DOHH2 (cell line): ENCODE results near the gene LEKR1.

Source experiments
- H3F3A ChIP-seq: fragments of 200-600 bp; sonication (generic), shearing (Covaris generic); 2 replicates; pipeline ENCODE4 v1.6.0; 2016; ENCODE audit warnings: antibody characterized with exemption, mild to moderate bottlenecking; ENCODE audit not compliant: control insufficient read depth, insufficient read depth
- H3K27ac ChIP-seq: fragments of 200-600 bp; sonication (generic); 2 replicates; pipeline ENCODE4 v1.5.1; 2014; ENCODE audit warnings: low read depth, mild to moderate bottlenecking, low read length, moderate library complexity
- H3K27me3 ChIP-seq: fragments of 200-600 bp; sonication (generic); 2 replicates; pipeline ENCODE4 v1.6.1; 2014; ENCODE audit warnings: mild to moderate bottlenecking, low read length, mixed read lengths; ENCODE audit not compliant: control insufficient read depth
- H3K36me3 ChIP-seq: fragments of 200-600 bp; sonication (generic); 2 replicates; pipeline ENCODE4 v1.6.1; 2014; ENCODE audit warnings: mild to moderate bottlenecking, low read length, moderate library complexity, mixed read lengths; ENCODE audit not compliant: control insufficient read depth
- H3K4me1 ChIP-seq: fragments of 200-600 bp; sonication (generic); 2 replicates; pipeline ENCODE4 v1.6.1; 2014; ENCODE audit warnings: mild to moderate bottlenecking, low read length, mixed read lengths; ENCODE audit not compliant: control insufficient read depth
- H3K4me2 ChIP-seq: fragments of 200-600 bp; sonication (generic); 2 replicates; pipeline ENCODE4 v1.6.0; 2014; ENCODE audit warnings: mild to moderate bottlenecking, low read length, moderate library complexity
- H3K4me3 ChIP-seq: fragments of 200-600 bp; sonication (generic); 2 replicates; pipeline ENCODE4 v1.5.1; 2014; ENCODE audit warnings: mild to moderate bottlenecking, low read length, mixed read lengths
- H3K79me2 ChIP-seq: fragments of 200-600 bp; sonication (generic); 2 replicates; pipeline ENCODE4 v1.6.1; 2014; ENCODE audit warnings: mild to moderate bottlenecking, low read length, mixed read lengths; ENCODE audit not compliant: control insufficient read depth
- H3K9me2 ChIP-seq: fragments of 200-600 bp; sonication (generic); replicated peaks from 2 replicates; pipeline ENCODE4 v1.6.1; 2014; ENCODE audit warnings: mild to moderate bottlenecking, low read length, mixed read lengths; ENCODE audit not compliant: control insufficient read depth
- H3K9me3 ChIP-seq: fragments of 200-600 bp; sonication (generic); 2 replicates; pipeline ENCODE4 v1.6.1; 2014; ENCODE audit warnings: antibody characterized with exemption, low read length, mixed read lengths; ENCODE audit not compliant: control insufficient read depth, insufficient read depth
- H4K20me1 ChIP-seq: fragments of 200-600 bp; sonication (generic); 2 replicates; pipeline ENCODE4 v1.6.0; 2014; ENCODE audit warnings: low read depth, mild to moderate bottlenecking, antibody characterized with exemption, low read length, moderate library complexity; ENCODE audit not compliant: control insufficient read depth, insufficient read depth
- EZH2phosphoT487 ChIP-seq: fragments of 200-600 bp; sonication (generic); IDR thresholded peaks from 2 replicates; pipeline ENCODE4 v1.6.1; 2017; ENCODE audit warnings: borderline replicate concordance, mild to moderate bottlenecking, antibody characterized with exemption, low read length, moderate library complexity, mixed read lengths
- TF ChIP-seq, protein P1 (sequence below): fragments of 200-600 bp; sonication (generic); IDR thresholded peaks from one replicate; pipeline ENCODE4 v1.5.1; 2014; ENCODE audit warnings: antibody characterized with exemption, mild to moderate bottlenecking, low read depth, low read length; ENCODE audit not compliant: poor library complexity, severe bottlenecking

The LEKR1 gene

DNA sequence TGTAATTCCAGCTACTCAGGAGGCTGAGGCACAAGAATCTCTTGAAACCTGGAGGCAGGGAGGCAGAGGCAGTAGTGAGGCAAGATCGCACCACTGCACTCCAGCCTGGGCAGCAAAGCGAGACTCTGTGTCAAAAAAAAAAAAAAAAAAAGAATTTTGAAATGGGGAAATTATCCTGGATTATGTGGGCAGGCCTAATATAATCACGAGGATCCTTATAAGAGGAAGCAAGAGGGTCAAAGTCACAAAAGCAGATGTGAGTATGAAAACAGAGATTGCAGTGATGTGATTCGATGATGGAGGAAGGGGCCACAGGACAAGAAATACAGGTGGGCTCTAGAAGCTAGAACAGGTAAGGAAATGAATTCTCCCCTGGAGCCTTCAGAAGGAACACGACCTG, 159.6 kb downstream of the LEKR1 start:
- Histone ChIP-seq H3K79me2 (no peaks in the 10 kb centered on the region), H3K4me3 (no peak overlapping the region), H3K4me2 (no peak overlapping the region), H3K36me3 (no peaks in the 10 kb centered on the region), H4K20me1 (no peaks in the 10 kb centered on the region), H3K4me1 (0 out of 2 replicates have a peak, but pooled peaks cover 4% of the 10 kb centered on the region), H3K27me3 (no peaks in the 10 kb centered on the region), H3F3A (no peaks in the 10 kb centered on the region), H3K9me2 (no peaks in the 10 kb centered on the region), H3K9me3 (no peaks in the 10 kb centered on the region), H3K27ac (no peak overlapping the region)
- TF ChIP-seq, protein P1, sequence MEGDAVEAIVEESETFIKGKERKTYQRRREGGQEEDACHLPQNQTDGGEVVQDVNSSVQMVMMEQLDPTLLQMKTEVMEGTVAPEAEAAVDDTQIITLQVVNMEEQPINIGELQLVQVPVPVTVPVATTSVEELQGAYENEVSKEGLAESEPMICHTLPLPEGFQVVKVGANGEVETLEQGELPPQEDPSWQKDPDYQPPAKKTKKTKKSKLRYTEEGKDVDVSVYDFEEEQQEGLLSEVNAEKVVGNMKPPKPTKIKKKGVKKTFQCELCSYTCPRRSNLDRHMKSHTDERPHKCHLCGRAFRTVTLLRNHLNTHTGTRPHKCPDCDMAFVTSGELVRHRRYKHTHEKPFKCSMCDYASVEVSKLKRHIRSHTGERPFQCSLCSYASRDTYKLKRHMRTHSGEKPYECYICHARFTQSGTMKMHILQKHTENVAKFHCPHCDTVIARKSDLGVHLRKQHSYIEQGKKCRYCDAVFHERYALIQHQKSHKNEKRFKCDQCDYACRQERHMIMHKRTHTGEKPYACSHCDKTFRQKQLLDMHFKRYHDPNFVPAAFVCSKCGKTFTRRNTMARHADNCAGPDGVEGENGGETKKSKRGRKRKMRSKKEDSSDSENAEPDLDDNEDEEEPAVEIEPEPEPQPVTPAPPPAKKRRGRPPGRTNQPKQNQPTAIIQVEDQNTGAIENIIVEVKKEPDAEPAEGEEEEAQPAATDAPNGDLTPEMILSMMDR: no peak
- TF ChIP-seq EZH2phosphoT487: no peak

DNA sequence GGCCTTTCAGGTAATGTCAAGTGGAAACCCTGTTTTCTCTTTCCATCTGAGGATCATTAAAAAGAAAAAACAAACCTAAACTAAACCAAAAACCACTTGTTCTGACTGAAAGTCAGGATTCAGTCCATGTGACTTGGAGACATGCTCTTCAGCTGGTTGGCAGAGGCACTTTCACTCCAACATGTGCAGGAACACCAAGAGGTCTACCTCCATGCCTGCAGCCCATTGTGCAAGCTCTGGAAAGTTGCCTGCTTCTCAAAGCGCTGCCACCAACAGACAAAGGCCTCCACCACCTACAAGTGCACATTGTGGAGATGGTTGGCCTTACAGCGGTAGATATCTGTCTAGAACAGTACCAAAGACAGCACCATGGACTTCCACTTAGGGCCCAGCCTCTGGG, 161.8 kb downstream of the LEKR1 start:
- Histone ChIP-seq H3K79me2 (no peaks in the 10 kb centered on the region), H3K27me3 (no peaks in the 10 kb centered on the region), H3F3A (no peaks in the 10 kb centered on the region), H3K4me2 (no peak overlapping the region), H4K20me1 (no peaks in the 10 kb centered on the region), H3K9me2 (no peaks in the 10 kb centered on the region), H3K36me3 (no peaks in the 10 kb centered on the region), H3K4me1 (0 out of 2 replicates have a peak, but pooled peaks cover 4% of the 10 kb centered on the region), H3K9me3 (no peaks in the 10 kb centered on the region), H3K4me3 (no peak overlapping the region), H3K27ac (no peak overlapping the region)
- TF ChIP-seq, protein P1: no peak
- TF ChIP-seq EZH2phosphoT487: no peak

DNA sequence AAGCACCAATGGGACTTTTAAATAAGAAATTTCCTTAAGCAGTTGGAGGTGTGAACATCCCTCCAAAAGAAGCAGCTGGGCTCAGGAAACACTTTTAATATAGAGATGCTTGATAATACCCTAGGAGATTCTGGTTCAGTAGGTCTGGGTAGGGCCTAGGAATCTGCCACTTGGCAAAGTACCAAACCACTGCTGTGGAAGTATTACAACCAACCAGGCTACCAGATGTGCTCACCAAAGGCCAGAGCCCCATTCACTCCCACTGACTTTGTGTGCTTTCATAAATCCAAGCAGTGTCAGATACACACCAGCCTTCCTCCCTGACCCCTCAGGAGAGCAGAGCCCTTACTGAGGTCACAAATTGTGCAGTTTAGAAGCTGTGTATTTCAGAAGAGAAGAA, 171.2 kb downstream of the LEKR1 start:
- TF ChIP-seq EZH2phosphoT487: no peak
- TF ChIP-seq, protein P1: no peak
- no peaks in the 10 kb centered on the region for H3F3A ChIP-seq

More for the DNA sequence above, 171.2 kb downstream of the LEKR1 start:
- no peaks in the 10 kb centered on the region for H4K20me1 ChIP-seq
- H3K4me1 ChIP-seq: no peaks in the 10 kb centered on the region
- no peaks in the 10 kb centered on the region for H3K79me2 ChIP-seq
- no peaks in the 10 kb centered on the region for H3K9me3 ChIP-seq
- no peaks in the 10 kb centered on the region for H3K27me3 ChIP-seq
- no peak overlapping the region for H3K4me3 ChIP-seq
- no peaks in the 10 kb centered on the region for H3K36me3 ChIP-seq
- H3K27ac ChIP-seq: no peak overlapping the region
- no peaks in the 10 kb centered on the region for H3K9me2 ChIP-seq
- H3K4me2 ChIP-seq: no peak overlapping the region
